Activated naive CD4-positive, alpha-beta T cell treated with anti-CD3 and anti-CD28 coated beads, Interleukin-2, amount 50 U/mL, for 24 hours (primary cell): ENCODE results near the gene C2.
"Not testable (repeated sequence)": the region's sequence is repeated elsewhere in the genome, so short reads cannot be mapped to it uniquely, and the experiment has no call there.

ENCODE experiments used
- H3K27ac Mint-ChIP-seq: one replicate; pipeline ENCODE4 v1.8.0; 2021; ENCODE audit warnings: mild to moderate bottlenecking, mixed read lengths
- H3K27me3 Mint-ChIP-seq: one replicate; pipeline ENCODE4 v1.8.0; 2021; ENCODE audit warnings: mixed read lengths
- H3K36me3 Mint-ChIP-seq: one replicate; pipeline ENCODE4 v1.8.0; 2021; ENCODE audit warnings: mixed read lengths
- H3K4me1 Mint-ChIP-seq: one replicate; pipeline ENCODE4 v1.8.0; 2021; ENCODE audit warnings: mixed read lengths
- H3K4me3 Mint-ChIP-seq: one replicate; pipeline ENCODE4 v1.8.0; 2021; ENCODE audit warnings: mild to moderate bottlenecking, mixed read lengths
- H3K9me3 Mint-ChIP-seq: one replicate; pipeline ENCODE4 v1.8.0; 2021; ENCODE audit warnings: mixed read lengths

The C2 gene

GRCh38 chr6:31892821-31893220 lies 34.7 kb upstream of the C2 start:
- Mint-ChIP-seq H3K27ac (no peak overlapping the region), H3K4me3 (no peak overlapping the region), H3K4me1 (peaks cover 12% of the 10 kb centered on the region), H3K36me3 (peaks cover 8% of the 10 kb centered on the region), H3K9me3 (no peaks in the 10 kb centered on the region), H3K27me3 (no peaks in the 10 kb centered on the region)

GRCh38 chr6:31896493-31896855 lies 31.0 kb upstream of the C2 start:
- Mint-ChIP-seq H3K4me3 (peak overlapping the region; percentile 85), H3K4me1 (peaks cover 30% of the 10 kb centered on the region), H3K9me3 (no peaks in the 10 kb centered on the region), H3K36me3 (peaks cover 2% of the 10 kb centered on the region), H3K27ac (peak overlapping the region; percentile 94), H3K27me3 (no peaks in the 10 kb centered on the region)

GRCh38 chr6:31896856-31897611 lies 30.5 kb upstream of the C2 start:
- Mint-ChIP-seq H3K4me3 (peak overlapping the region; percentile 85), H3K27ac (peak overlapping the region; percentile 94), H3K27me3 (no peaks in the 10 kb centered on the region), H3K36me3 (peaks cover 1% of the 10 kb centered on the region), H3K4me1 (peaks cover 30% of the 10 kb centered on the region), H3K9me3 (no peaks in the 10 kb centered on the region)

GRCh38 chr6:31897612-31898382 lies 29.7 kb upstream of the C2 start, which contains the start of gene EHMT2:
Gene EHMT2 (minus strand): TSS chr6:31897698. CDS start chr6:31897677, 21 bp downstream.
- Mint-ChIP-seq H3K27me3 (no peaks in the 10 kb centered on the region), H3K9me3 (no peaks in the 10 kb centered on the region), H3K36me3 (no peaks in the 10 kb centered on the region), H3K4me3 (peak within 1 kb of the TSS; percentile 93), H3K27ac (peak within 1 kb of the TSS; percentile 94), H3K4me1 (peaks cover 35% of the 10 kb centered on the region)

GRCh38 chr6:31898383-31899011 lies 29.0 kb upstream of the C2 start:
- Mint-ChIP-seq H3K27ac (peak overlapping the region; percentile 90), H3K9me3 (no peaks in the 10 kb centered on the region), H3K4me3 (peak overlapping the region; percentile 93)

GRCh38 chr6:31899215-31899614 lies 28.3 kb upstream of the C2 start:
- Mint-ChIP-seq H3K4me3 (peak overlapping the region; percentile 80), H3K27ac (peak overlapping the region; percentile 85), H3K36me3 (no peaks in the 10 kb centered on the region), H3K27me3 (no peaks in the 10 kb centered on the region), H3K9me3 (no peaks in the 10 kb centered on the region), H3K4me1 (peaks cover 39% of the 10 kb centered on the region)

More at GRCh38 chr6:31898383-31899011, 29.0 kb upstream of the C2 start:
- no peaks in the 10 kb centered on the region for H3K27me3 Mint-ChIP-seq
- peaks cover 39% of the 10 kb centered on the region for H3K4me1 Mint-ChIP-seq
- H3K36me3 Mint-ChIP-seq = no peaks in the 10 kb centered on the region

- Mint-ChIP-seq H3K9me3 (no peaks in the 10 kb centered on the region), H3K36me3 (no peaks in the 10 kb centered on the region), H3K4me1 (peaks cover 39% of the 10 kb centered on the region), H3K27ac (no peak overlapping the region), H3K4me3 (peak overlapping the region; percentile 80), H3K27me3 (no peaks in the 10 kb centered on the region)
These were observed 27.4 kb upstream of the C2 start for GRCh38 chr6:31899882-31900722.

GRCh38 chr6:31900917-31901414 lies 26.6 kb upstream of the C2 start:
- Mint-ChIP-seq H3K4me1 (peaks cover 35% of the 10 kb centered on the region), H3K36me3 (no peaks in the 10 kb centered on the region), H3K27me3 (no peaks in the 10 kb centered on the region), H3K9me3 (no peaks in the 10 kb centered on the region), H3K4me3 (peak overlapping the region; percentile 47), H3K27ac (no peak overlapping the region)

- H3K9me3 Mint-ChIP-seq = no peaks in the 10 kb centered on the region
- H3K4me3 Mint-ChIP-seq = peak overlapping the region; percentile 47
- H3K36me3 Mint-ChIP-seq = no peaks in the 10 kb centered on the region
- H3K4me1 Mint-ChIP-seq = peaks cover 30% of the 10 kb centered on the region
- H3K27me3 Mint-ChIP-seq = no peaks in the 10 kb centered on the region
- H3K27ac Mint-ChIP-seq = no peak overlapping the region
These were observed 26.0 kb upstream of the C2 start for GRCh38 chr6:31901415-31901952.

GRCh38 chr6:31901953-31902643 lies 25.4 kb upstream of the C2 start, which contains the start of gene ZBTB12:
Gene ZBTB12 (minus strand): TSS chr6:31902086. CDS start chr6:31901305, 781 bp downstream.
- Mint-ChIP-seq H3K4me3 (peak within 1 kb of the TSS; percentile 84), H3K9me3 (no peaks in the 10 kb centered on the region), H3K4me1 (peaks cover 27% of the 10 kb centered on the region), H3K36me3 (no peaks in the 10 kb centered on the region), H3K27me3 (no peaks in the 10 kb centered on the region), H3K27ac (peak within 1 kb of the TSS; percentile 92)

GRCh38 chr6:31903957-31904356 lies 23.6 kb upstream of the C2 start:
- no peak overlapping the region for H3K27ac Mint-ChIP-seq
- no peaks in the 10 kb centered on the region for H3K27me3 Mint-ChIP-seq
- peaks cover 20% of the 10 kb centered on the region for H3K4me1 Mint-ChIP-seq
- H3K9me3 Mint-ChIP-seq = no peaks in the 10 kb centered on the region
- H3K36me3 Mint-ChIP-seq = no peaks in the 10 kb centered on the region
- no peak overlapping the region for H3K4me3 Mint-ChIP-seq

GRCh38 chr6:31905041-31905440 lies 22.5 kb upstream of the C2 start:
- no peaks in the 10 kb centered on the region for H3K9me3 Mint-ChIP-seq
- H3K27me3 Mint-ChIP-seq = no peaks in the 10 kb centered on the region
- no peak overlapping the region for H3K4me3 Mint-ChIP-seq
- peaks cover 9% of the 10 kb centered on the region for H3K4me1 Mint-ChIP-seq
- no peak overlapping the region for H3K27ac Mint-ChIP-seq
- no peaks in the 10 kb centered on the region for H3K36me3 Mint-ChIP-seq

GRCh38 chr6:31906122-31906521 lies 21.4 kb upstream of the C2 start:
- no peaks in the 10 kb centered on the region for H3K36me3 Mint-ChIP-seq
- H3K27me3 Mint-ChIP-seq = no peaks in the 10 kb centered on the region
- H3K27ac Mint-ChIP-seq = no peak overlapping the region
- H3K4me3 Mint-ChIP-seq = no peak overlapping the region
- no peaks in the 10 kb centered on the region for H3K9me3 Mint-ChIP-seq
- peaks cover 12% of the 10 kb centered on the region for H3K4me1 Mint-ChIP-seq

- H3K27me3 Mint-ChIP-seq, H3K27ac Mint-ChIP-seq, H3K36me3 Mint-ChIP-seq, H3K4me3 Mint-ChIP-seq, H3K9me3 Mint-ChIP-seq: not testable (repeated sequence)
- H3K4me1 Mint-ChIP-seq = peaks cover 12% of the 10 kb centered on the region
These were observed 20.8 kb upstream of the C2 start for GRCh38 chr6:31906727-31907126.
